ENCODE measurements around the gene POLN. TPM values are rescaled to one million over a fixed set of nuclear protein-coding genes. Genes with fewer than 3 reads are reported as not detected.
"Not testable (repeated sequence)": the region's sequence is repeated elsewhere in the genome, so short reads cannot be mapped to it uniquely, and the experiment has no call there.

Gene POLN
- polyA plus RNA-seq, 3 donors: 2.8 to 14.7 (median 5.7) TPM

DNA sequence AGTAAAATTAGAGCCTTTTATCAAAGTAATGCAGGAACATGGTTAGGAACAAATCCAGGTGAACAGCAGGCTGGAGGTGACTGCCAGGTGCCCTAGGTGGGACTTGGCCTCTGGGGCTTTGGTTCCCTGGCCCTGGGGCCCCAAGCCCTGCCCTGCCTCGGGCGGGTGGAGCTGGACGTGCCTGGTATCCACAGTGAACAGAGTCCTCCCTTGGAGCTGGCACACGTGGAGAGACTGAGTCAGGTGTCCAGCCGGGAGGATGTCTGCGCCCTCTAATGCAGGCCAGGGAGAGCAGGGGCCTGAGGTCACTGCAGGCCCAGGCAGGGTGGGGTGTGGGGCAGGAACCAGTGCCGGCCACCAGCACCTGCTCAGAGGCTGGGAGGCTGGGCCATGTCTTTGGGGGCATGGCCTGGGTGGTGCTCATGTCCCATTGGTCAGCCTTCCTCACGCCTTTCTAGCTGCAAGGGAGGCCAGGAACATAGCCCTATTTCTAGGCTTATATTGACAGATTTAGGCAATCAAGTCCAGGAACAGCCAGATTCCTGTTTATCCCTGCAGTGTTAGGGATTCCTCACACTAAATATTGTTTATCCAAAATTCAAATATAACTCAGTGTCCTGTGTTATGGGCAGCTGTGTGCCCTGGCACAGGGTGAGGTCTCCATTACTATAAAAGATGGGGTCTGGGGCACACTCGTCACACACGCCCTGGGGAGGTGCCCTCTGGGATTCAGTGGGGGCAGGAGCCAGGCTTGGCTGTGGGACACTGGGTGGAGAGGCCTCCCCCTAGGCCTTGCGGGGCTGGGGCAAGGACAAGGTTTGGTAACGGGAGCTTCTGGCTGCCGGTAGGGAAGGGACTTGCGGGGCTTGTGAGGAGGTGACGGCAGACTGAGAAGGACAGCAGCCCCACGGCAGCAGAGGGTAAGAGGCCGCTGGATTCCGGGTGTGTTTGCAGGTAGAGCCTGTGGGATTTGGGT lies 197.1 kb downstream of the POLN start:
- WGBS, 3 donors: 82 to 94% (median 88%) methylated on average over 18 of the region's 18 CpGs
- no peak overlapping the region for H3K27ac ChIP-seq (ENCODE audit: low read depth, low read length)

DNA sequence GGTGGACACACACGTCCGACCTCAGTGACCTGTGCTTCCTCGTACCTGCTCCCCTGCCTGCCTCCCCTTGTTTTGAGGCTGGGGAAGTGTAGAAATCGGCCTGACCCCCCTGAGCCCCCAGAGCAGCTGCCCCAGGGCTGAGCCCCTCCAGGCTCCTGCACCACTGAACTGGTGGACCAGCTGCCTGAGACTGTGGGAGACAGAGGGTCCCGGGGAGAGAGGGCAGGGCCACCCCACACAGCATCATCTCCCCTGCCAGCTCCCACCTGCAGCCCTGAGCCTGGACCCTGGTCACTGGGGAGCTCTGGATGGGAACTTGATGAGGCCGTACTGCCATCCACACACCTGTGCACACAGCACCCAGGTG lies 197.8 kb downstream of the POLN start:
- WGBS, 3 donors: 72 to 89% (median 89%) methylated on average over 6 of the region's 6 CpGs
- H3K27ac ChIP-seq (ENCODE audit: low read depth, low read length): no peak overlapping the region

DNA sequence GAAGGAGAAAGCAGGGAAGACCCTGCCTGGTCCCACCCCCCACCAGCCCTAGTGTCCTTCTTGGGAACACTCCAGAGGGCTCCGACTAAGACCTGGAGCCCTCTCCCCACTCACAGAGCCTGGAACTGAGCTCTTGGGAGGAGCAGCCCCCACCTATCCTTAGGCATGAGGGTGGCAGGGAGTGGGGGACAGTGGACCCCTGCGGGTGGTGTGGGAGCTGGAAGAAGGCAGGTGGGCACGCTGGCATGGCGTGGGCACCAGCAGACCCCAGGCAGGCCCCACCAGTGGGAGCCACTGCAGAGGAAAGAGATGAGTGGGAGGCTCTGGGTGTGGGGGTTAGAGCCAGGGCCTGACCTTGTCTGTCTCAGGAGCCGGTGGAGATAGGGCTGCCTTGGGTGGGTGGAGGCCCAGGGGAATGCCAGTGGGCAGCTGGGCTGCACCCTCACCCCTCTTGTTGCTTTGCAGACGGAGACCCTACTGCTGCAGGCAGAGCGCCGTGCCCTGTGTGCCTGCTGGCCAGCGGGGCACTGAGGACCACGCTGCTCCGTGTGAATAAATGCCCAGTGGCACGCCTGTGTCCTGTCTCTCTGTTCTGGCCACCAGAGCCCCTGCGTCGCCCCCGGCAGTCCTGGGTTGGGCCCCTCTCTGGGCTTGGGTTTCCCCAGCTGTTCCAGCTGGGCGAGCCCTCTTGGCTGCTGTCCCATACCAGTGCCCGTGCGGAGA lies 198.4 kb downstream of the POLN start:
- 77 to 90% (median 86%) methylated on average over 16 to 18 of the region's 18 CpGs for whole genome bisulfite sequencing, 3 donors
- H3K27ac ChIP-seq (ENCODE audit: low read depth, low read length): no peak overlapping the region

DNA sequence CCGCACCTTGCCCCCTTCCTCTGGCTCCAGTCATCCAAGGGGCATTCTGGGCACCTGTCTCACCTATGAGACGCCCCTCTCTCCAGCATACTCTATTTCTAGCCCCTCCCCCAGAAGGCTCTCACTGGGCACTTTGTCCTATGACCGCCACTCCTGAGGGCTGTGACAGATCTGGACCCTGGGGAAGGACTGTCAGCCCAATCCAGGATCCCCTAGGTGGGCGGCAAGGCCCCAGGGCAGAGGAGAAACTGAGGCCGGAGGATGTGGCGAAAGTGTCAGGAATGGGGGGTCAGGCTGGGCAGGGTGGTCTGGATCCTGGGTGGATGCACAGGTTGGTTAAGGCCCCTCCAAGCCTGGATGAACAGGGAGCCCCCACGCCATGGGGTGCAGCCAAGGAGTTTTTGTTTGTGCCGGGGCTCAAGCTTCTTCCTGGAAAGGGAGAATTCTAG lies 198.9 kb downstream of the POLN start:
- no peak overlapping the region for H3K27ac ChIP-seq (ENCODE audit: low read depth, low read length)
- WGBS, 3 donors: 80 to 88% (median 81%) methylated on average over 7 to 8 of the region's 8 CpGs

DNA sequence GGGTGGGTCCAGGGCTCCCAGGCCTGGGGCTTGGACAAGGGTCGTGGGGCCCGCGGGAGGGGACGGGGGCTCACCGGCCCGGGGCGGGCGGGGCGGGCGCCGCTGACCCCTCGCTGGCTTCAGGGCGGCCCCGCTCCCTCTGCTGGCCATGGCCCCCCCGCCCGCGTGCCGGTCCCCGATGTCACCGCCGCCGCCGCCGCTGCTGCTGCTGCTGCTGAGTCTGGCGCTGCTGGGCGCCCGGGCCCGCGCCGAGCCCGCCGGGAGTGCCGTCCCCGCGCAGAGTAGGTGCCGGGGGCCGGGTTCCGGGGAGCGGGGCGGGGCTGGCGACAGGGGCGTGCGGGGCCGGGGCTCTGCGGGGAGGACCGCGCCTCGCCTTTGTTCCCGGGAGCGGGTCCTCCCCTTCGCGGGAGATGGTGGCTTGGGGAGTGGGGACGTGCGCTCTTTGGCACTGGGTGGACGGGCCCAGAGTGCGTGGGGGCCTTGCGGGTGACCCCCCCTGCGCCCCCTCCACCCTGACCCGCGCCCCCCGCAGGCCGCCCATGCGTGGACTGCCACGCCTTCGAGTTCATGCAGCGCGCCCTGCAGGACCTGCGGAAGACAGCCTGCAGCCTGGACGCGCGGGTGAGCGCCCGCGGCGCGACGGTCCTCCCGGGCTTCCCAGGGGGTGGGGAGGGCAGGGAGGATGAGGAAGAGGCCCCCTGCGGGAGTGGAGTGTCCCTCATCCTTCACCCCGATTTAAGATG lies 199.5 kb downstream of the POLN start:
- no peak overlapping the region for H3K27ac ChIP-seq (ENCODE audit: low read depth, low read length)
- WGBS, 3 donors: 2 to 4% (median 2%) methylated on average over 38 to 79 of the region's 80 CpGs

DNA sequence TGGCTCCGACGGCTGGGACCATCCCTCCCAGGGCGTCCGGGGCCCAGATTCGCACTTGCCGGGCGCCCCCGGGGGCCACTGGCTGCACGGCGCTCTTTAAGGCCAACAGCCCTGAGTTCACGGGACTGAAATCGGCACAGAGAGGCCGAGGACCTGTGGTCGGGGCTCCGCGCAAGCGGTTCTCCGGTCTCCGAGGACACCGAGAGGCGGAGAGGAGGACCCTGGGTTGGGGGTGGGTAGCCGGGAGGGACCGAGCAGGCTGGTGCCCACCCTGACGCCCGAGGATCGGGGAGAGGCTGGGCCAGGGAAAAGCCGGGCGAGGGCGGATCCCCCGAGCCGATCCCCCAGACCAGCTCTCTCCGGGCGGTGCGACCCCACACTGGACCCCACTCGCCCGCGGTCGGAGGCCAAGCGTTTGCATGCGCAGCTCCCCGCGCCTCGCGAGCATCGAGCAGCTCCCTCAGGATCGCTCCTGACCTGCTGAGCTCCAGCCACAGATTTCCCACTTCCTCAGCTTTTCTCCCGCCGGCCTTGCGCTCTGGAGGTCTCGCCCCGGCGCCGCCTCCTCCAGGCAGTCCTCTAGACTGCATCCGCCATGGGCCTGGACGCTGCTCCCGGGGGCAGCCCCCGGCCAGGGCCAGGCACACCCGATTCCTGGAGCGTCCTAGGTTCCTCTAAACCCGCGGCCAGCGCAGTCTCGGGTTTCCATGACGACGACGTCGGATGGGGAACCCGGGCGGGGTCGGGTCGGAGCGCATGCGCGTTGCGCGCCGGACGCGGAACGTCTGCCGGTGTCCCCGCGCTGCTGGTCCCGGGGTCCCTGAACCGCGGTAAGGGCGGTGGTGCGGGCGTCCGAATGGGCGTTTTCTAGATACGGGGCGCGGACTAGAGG lies 200.4 kb downstream of the POLN start:
- WGBS, 3 donors: 0 to 1% (median 1%) methylated on average over 79 to 94 of the region's 94 CpGs
- no peak overlapping the region for H3K27ac ChIP-seq (ENCODE audit: low read depth, low read length)

DNA sequence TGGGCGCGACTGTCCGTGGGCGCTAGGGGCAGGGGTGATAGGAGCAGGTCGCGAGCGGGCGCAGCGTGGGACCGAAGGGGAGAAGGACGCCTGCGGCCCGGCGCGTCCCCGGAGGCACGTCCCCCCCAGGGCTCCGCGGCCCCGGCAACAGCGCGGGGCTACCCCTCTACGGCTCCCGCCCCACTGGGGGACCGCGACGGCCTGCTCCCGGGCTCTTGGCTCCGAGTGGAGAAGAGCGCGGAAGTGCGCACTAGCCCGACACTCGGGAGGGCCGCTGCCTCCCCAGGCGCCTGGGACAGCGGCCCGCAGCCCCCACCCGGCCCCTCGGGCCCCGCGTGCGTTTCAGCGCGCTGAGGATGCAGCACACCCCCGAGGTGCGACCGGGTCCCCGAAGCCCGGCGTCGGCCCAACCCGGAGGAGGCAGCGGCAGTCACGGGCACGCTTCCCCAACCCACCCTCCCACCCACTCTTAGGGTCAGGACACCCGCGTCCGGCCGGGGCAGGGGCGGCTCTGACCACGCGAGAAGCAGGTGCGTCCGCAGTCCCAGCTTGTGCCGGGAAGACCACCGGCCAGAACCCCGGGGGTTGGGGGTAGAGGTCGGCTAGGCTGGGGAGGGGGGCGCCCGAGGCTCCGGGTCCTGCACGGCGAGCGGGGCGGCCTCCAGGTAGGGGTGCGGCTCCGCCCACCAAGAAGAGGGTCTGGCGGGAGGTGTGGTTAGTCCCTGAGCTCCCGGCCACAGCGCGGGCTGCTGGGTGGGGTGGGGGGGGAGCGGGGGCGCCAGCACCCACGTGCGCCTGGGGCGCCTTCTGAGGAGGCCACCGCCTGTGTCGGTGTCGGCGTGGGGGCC lies 201.3 kb downstream of the POLN start:
- WGBS, 3 donors: 5 to 8% (median 7%) methylated on average over 60 to 91 of the region's 91 CpGs
- H3K27ac ChIP-seq (ENCODE audit: low read depth, low read length): no peak overlapping the region

DNA sequence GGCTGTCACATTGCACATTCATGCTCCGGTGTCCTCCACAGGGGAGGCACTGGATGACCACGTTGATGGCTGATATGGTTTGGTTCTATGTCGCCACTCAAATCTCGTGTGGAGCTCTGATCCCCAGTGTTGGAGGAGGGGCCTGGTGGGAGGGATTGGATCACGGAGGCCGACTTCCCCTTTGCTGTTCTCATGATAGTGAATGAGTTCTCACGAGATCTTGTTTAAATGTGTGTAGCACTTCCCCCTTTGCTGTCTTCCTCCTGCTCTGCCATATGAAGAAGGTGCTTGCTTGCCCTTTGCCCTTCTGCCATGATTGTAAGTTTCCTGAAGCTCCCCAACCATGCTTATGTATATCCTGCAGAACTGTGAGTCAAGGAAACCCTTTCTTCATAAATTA lies 205.1 kb downstream of the POLN start:
- WGBS, 3 donors: 61 to 79% (median 63%) methylated on average over 7 of the region's 7 CpGs
- no peak overlapping the region for H3K27ac ChIP-seq (ENCODE audit: low read depth, low read length)

DNA sequence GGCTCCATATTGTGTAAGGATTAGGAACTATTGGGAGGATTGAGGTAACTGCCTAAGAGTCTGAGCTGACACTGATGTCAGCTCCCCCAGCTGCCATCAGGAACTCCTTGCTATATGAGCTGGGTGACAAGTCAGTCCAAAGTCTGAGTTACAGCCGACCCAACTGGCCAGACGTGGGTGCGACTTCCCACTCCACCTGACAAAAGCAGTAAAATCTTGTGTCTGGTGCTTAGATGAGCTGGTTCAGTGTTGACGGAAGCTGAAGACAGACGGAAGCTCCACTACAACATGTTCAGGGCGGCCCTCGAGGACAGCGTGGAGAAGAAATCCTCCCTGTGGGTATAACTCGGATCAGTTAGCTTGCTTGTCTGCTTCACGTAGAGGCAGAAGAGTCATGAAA lies 205.6 kb downstream of the POLN start:
- no peak overlapping the region for H3K27ac ChIP-seq (ENCODE audit: low read depth, low read length)
- 84 to 90% (median 88%) methylated on average over 10 of the region's 10 CpGs for WGBS, 3 donors

DNA sequence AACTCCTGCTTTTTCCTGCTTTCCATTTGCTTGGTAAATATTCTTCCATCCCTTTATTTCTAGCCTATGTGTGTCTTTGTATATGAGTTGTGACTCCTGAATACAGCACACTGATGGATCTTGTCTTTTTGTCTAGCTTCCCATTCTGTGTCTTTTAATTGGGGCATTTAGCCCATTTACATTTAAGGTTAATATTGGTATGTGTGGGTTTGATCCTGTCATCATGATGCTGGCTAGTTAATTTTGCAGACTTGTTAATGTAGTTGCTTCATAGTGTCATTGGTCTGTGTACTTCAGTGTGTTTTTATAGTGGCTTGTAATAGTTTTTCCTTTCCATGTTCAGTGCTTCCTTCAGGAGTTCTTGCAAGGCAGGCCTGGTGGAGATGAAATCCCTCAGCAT lies 210.8 kb downstream of the POLN start:
- H3K27ac ChIP-seq (ENCODE audit: low read depth, low read length): not testable (repeated sequence)

DNA sequence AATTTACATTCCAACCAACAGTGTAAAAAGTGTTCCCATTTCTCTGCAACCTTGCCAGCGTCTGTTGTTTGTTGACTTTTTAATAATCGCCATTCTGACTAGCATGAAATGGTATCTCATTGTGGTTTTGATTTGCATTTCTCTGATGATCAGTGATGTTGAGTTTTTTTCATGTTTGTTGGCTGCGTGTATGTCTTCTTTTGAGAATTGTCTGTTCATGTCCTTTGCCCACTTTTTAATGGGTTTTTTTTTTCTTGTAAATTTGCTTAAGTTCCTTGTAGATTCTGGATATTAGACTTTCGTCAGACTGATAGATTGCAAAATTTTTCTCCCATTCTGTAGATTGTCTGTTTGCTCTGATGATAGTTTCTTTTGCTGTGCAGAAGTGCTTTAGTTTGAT lies 214.8 kb downstream of the POLN start:
- H3K27ac ChIP-seq (ENCODE audit: low read depth, low read length): not testable (repeated sequence)
- WGBS, 3 donors: 86 to 93% (median 89%) methylated on average over 4 of the region's 4 CpGs

DNA sequence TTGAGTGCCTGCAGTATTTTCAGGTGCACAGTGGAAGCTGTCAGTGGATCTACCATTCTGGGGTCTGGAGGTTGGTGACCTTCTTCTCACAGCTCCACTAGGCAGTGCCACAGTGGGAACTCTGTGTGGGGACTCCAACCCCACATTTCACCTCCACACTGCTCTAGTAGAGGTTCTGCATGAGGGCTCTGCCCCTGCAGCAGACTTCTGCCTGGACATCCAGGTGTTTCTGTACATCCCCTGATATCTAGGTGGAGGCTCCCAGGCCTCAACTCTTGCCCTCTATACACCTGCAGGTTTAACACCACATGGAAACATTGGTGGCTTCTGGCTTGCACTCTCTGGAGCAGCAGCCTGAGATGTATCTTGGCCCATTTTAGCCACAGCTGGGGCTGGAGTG lies 216.1 kb downstream of the POLN start:
- no peak overlapping the region for H3K27ac ChIP-seq (ENCODE audit: low read depth, low read length)

DNA sequence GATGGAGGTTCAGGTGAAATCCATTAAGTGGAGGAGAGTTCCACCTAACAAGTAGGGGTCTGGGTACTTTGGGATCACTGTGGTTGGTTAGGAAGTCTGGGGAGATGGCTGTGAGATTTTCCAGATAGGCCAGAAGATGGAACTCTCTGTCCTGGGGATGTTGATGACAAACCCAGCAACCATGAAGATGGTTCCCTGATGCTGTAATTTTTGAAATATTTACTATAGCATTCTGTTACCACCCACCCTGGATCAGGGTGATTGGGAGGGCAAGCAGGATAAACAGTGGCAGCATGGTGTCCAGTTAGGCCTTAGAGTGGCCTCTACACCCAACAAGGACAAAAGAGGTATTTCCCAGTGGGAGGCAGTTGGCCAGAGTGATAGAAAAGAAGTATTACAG lies 217.2 kb downstream of the POLN start:
- H3K27ac ChIP-seq (ENCODE audit: low read depth, low read length): no peak overlapping the region

Other genes with a start within 250 kb of the POLN start
- 10 to 100 TPM; 13.5 to 20.5 (median 16.9) TPM for gene NELFA, start 233.1 kb downstream of the POLN start, polyA plus RNA-seq
- 10 to 100 TPM in 2 of 3 donors, 1 to 10 TPM in 1; 9.2 to 68.4 (median 11.5) TPM for gene NAT8L, start 182.8 kb downstream of the POLN start, polyA plus RNA-seq
- 1 to 10 TPM; 4.6 to 5.8 (median 5.7) TPM for gene HAUS3, start within 50 bp of the POLN start, polyA plus RNA-seq
- 10 to 100 TPM; 21.7 to 99.8 (median 53.5) TPM for gene MXD4, start 20.0 kb upstream of the POLN start, polyA plus RNA-seq
- gene ZFYVE28, start 176.5 kb upstream of the POLN start, polyA plus RNA-seq: 1 to 10 TPM; 4.4 to 6.9 (median 5.1) TPM
- gene CFAP99, start 176.8 kb upstream of the POLN start, polyA plus RNA-seq: under 1 TPM in 2 of 3 donors, not detected in 1; 0.09 to 0.86 TPM
- gene RNF4, start 227.0 kb upstream of the POLN start, polyA plus RNA-seq: 10 to 100 TPM; 17.7 to 24.4 (median 22.6) TPM

Measured in adipose tissue (tissue), 3 donors.